ENCODE measurements around the gene GMCL1. TPM values are rescaled to one million over a fixed set of nuclear protein-coding genes. Genes with fewer than 3 reads are reported as not detected.

The GMCL1 gene
- total RNA-seq = 25.9 and 28.0 TPM in 2 replicates

DNA sequence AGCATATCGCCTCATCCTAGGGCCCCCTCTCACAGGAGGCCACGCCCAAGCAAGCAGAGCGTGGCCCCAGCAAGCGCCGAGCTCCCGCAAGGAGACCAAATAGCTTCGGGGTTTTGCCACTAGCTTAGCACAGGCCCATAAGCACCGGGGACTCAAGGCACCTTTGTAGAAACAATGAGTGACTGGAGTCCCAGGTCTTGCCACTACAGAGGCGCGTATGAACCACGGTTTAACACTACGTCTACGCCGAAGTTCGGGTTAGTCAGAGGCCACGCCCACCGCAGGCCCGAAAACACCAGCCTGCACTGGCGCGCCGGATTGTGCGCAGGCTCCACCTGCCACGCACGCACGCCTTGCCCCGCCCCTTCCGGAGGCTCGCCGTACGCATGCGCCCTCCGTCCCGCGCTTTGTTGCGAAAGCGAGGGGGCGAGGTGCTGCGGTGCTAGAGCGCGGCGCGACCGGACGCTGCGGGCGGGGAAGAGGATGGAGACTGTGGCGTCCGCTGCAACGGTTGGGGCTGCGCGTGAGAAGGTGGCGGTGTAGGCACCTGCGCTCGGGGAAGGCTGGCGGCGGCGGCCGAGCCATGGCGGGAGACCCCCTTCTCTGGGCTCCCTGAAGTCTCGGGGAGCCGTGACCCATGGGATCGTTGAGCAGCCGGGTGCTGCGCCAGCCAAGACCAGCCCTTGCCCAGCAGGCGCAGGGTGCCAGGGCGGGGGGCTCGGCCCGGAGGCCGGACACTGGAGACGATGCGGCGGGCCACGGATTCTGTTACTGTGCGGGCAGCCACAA is at the start of gene GMCL1:
TSS of gene GMCL1 (plus strand) at position 405 of the 789 bp plus-strand sequence. CDS start at position 638, 233 bp downstream.
- peaks cover 43% of the 10 kb centered on the region for H3K4me1 Mint-ChIP-seq
- H3K9me3 Mint-ChIP-seq = no peaks in the 10 kb centered on the region
- peak within 1 kb of the TSS; percentile 95 for H3K4me3 Mint-ChIP-seq
- peaks cover 22% of the 10 kb centered on the region for H3K36me3 Mint-ChIP-seq (ENCODE audit: low read depth)
- intact Hi-C loops (cut with micrococcal nuclease) = loop anchor here (1.0 to 5.0 kb wide), 8 partner anchors 59 to 442 kb away; partner anchors contain the start of genes C2orf42, GFPT1, NFU1 and PCBP1
- H3K27ac Mint-ChIP-seq = peak within 1 kb of the TSS; percentile 97
- H3K27me3 Mint-ChIP-seq = no peaks in the 10 kb centered on the region
- peak; percentile 100 for DNase-seq

DNA sequence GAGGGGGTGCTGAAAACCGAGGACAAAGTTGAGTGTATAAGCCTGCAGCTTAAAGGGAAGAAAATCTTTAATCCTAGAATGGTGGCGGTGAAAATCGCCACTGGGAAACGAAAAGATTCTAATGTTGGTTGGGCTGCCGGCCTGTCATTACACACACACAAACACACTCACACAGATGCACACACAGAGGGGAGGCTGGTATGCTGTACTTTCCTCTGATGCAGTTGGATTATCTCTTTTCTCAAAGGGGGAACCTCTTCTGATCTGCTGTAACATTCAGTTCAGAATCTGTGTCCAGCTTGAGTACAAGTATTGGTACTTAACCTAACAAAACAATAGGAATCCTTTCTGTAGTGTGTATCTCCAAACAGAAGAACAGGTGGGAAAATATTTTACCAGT is 48.5 kb upstream of the GMCL1 start:
- no peak overlapping the region for H3K4me3 Mint-ChIP-seq
- peaks cover 11% of the 10 kb centered on the region for H3K4me1 Mint-ChIP-seq
- intact Hi-C loops (cut with micrococcal nuclease) = no loop called here
- peaks cover 16% of the 10 kb centered on the region for H3K36me3 Mint-ChIP-seq (ENCODE audit: low read depth)
- no peaks in the 10 kb centered on the region for H3K27me3 Mint-ChIP-seq
- H3K27ac Mint-ChIP-seq = no peak overlapping the region
- DNase-seq = no peak
- H3K9me3 Mint-ChIP-seq = peaks cover 3% of the 10 kb centered on the region

GRCh38 chr2:69781321-69782248 is 47.9 kb upstream of the GMCL1 start:
- intact Hi-C loops (cut with micrococcal nuclease) = no loop called here
- Mint-ChIP-seq H3K27ac (no peak overlapping the region), H3K27me3 (no peaks in the 10 kb centered on the region)

GRCh38 chr2:69784228-69784627 is 45.2 kb upstream of the GMCL1 start:
- intact Hi-C loops (cut with micrococcal nuclease) = no loop called here
- DNase-seq = no peak
- Mint-ChIP-seq H3K27me3 (no peaks in the 10 kb centered on the region), H3K36me3 (ENCODE audit: low read depth) (peaks cover 27% of the 10 kb centered on the region), H3K4me1 (peaks cover 10% of the 10 kb centered on the region), H3K9me3 (no peaks in the 10 kb centered on the region), H3K27ac (no peak overlapping the region), H3K4me3 (no peak overlapping the region)

More at GRCh38 chr2:69781321-69782248, 47.9 kb upstream of the GMCL1 start:
- DNase-seq = no peak
- peaks cover 3% of the 10 kb centered on the region for H3K9me3 Mint-ChIP-seq
- H3K36me3 Mint-ChIP-seq (ENCODE audit: low read depth) = peaks cover 16% of the 10 kb centered on the region
- H3K4me1 Mint-ChIP-seq = peaks cover 9% of the 10 kb centered on the region
- no peak overlapping the region for H3K4me3 Mint-ChIP-seq

DNA sequence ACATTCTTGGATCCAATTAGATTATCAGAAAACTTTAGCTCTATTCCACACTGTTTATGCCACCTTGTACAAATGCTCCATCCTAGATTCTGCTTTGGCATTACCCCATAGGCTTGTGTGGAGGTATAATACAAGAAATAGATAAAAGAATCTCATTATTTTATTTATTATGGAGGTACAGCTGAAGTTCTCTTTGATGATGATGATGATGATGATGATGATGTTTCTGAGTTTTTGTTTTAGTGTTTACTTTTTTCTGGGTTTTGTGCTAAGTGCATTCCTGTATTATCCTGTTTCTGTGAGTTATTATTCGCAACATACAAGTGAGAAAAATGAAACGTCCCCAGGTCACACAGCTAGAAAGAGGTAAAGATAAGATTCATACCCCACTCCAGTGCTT is 44.1 kb upstream of the GMCL1 start:
- Mint-ChIP-seq H3K36me3 (ENCODE audit: low read depth) (peaks cover 36% of the 10 kb centered on the region), H3K9me3 (no peaks in the 10 kb centered on the region), H3K4me1 (peaks cover 12% of the 10 kb centered on the region), H3K27me3 (no peaks in the 10 kb centered on the region), H3K27ac (no peak overlapping the region), H3K4me3 (no peak overlapping the region)
- intact Hi-C loops (cut with micrococcal nuclease) = no loop called here
- no peak for DNase-seq

DNA sequence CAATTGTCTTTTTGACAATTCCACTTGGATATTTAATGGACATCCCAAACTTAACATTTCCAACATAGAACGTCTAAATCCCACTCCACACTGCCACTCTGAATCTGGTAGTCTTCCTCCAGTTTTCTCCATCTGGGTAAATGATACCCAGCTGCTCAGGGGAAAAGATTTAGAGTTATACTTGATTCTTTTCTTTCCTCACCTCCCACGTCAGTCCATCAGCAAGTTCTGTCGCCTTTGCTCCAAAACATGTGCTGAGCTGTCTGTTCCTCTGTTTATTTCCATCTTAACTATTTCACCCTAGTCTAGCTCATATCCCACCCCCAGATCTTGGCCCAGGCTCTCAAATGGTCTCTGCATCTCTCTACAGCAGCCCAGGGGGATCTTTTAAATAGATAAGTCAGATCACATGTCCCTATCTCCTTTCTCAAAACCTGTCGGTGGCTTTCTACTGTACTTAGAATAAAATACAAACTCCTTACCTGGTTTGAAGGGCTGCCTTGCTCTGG is 43.4 kb upstream of the GMCL1 start:
- H3K9me3 Mint-ChIP-seq = no peaks in the 10 kb centered on the region
- H3K36me3 Mint-ChIP-seq (ENCODE audit: low read depth) = peaks cover 36% of the 10 kb centered on the region
- H3K4me3 Mint-ChIP-seq = no peak overlapping the region
- intact Hi-C loops (cut with micrococcal nuclease) = no loop called here
- no peaks in the 10 kb centered on the region for H3K27me3 Mint-ChIP-seq
- peaks cover 12% of the 10 kb centered on the region for H3K4me1 Mint-ChIP-seq
- H3K27ac Mint-ChIP-seq = no peak overlapping the region
- DNase-seq = no peak

DNA sequence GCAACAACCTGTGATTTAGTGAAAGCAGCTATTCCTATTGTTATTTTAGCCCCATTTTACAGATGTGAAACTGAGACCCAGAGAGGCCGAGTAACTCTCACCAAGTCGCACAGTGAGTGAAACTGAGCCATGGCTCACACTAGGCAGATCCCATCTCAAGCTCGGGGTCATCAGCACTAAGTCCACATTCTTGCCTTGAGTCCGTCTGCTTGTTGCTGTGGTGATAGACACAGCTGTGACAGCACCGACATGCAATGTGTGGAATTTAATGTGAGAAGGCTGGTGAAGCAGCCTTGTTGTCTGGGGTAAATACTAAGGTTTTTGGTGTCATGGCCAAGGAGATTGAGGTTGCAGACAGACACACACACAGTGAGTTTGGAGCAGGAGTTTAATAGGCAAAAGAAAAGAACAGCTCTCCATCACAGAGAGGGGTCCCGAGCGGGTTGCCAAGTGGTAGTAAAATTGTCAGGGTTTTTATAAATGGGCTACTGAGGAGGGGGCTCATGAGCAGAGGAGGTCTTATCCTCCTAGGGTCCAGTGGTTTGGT is 40.2 kb upstream of the GMCL1 start:
- Mint-ChIP-seq H3K27me3 (no peaks in the 10 kb centered on the region), H3K36me3 (ENCODE audit: low read depth) (peaks cover 33% of the 10 kb centered on the region), H3K9me3 (no peaks in the 10 kb centered on the region), H3K4me1 (peaks cover 11% of the 10 kb centered on the region), H3K27ac (no peak overlapping the region), H3K4me3 (no peak overlapping the region)
- DNase-seq = no peak
- intact Hi-C loops (cut with micrococcal nuclease) = no loop called here

DNA sequence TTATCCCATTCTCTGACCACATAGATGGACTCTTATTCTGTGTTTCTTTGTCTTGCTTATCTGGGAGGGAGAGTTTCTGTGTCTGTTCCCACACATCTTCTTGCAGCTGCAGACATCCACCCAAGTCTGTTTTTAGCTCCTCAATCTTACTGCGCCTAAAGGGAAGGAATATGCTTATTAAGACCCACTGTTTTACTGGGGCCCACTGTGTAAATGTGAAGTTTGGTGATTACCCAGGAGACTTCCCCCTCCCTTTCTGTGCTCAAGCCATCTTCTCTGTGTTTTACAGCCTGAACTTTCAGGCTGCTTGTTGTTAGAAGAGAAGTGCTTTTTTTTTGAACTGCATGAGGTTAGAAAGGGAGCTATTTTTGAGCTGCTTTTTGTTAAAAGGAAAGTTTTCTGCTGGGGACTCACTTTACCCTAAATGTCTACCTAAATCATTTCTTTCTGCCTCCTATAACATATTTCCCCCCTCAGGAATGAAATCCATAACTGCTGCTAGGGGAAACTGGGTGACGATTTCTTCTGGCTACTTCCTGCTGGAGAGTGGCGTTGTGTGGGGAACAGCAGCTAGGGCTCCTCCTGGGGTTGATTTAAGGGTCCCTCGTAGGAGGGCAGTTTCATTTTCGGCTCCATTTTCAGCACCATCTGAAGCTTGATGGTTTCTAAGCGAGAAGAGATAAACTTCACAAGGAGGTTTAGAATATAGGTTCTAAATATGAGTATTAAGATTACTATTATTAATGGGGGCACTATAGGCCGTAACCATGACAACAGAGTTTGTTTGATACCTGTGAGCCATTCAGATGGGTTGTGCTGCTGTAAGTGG is 39.5 kb upstream of the GMCL1 start:
- peak overlapping the region; percentile 53 for H3K27ac Mint-ChIP-seq
- intact Hi-C loops (cut with micrococcal nuclease) = no loop called here
- no peaks in the 10 kb centered on the region for H3K9me3 Mint-ChIP-seq
- H3K27me3 Mint-ChIP-seq = no peaks in the 10 kb centered on the region
- H3K36me3 Mint-ChIP-seq (ENCODE audit: low read depth) = peaks cover 31% of the 10 kb centered on the region
- H3K4me3 Mint-ChIP-seq = peak overlapping the region; percentile 58
- H3K4me1 Mint-ChIP-seq = peaks cover 11% of the 10 kb centered on the region
- DNase-seq = no peak

GRCh38 chr2:69790601-69790959 is 38.9 kb upstream of the GMCL1 start:
- intact Hi-C loops (cut with micrococcal nuclease) = no loop called here

DNA sequence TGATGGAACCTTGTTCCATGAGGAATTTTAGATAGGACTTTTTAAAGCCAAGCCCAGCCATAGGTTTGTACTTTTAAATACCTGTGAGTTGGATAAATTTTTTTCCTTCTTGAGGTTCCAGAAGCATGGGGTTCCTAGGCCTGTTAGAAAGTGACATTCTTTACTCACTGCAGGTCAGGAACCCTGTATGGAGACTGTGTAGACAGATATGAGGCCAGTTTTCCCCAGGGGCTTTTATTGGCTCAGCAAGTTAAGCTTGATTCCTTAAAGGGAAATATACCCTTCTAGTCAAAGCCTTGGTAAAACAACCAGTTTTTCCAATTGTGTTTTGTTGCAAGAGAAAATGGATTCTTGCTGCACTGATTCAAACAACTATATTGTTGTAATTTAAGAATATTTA is 38.4 kb upstream of the GMCL1 start:
- H3K4me1 Mint-ChIP-seq = peaks cover 11% of the 10 kb centered on the region
- H3K4me3 Mint-ChIP-seq = no peak overlapping the region
- no peaks in the 10 kb centered on the region for H3K27me3 Mint-ChIP-seq
- DNase-seq = no peak
- H3K27ac Mint-ChIP-seq = no peak overlapping the region
- peaks cover 26% of the 10 kb centered on the region for H3K36me3 Mint-ChIP-seq (ENCODE audit: low read depth)
- H3K9me3 Mint-ChIP-seq = no peaks in the 10 kb centered on the region
- intact Hi-C loops (cut with micrococcal nuclease) = no loop called here

More at GRCh38 chr2:69790601-69790959, 38.9 kb upstream of the GMCL1 start:
- H3K9me3 Mint-ChIP-seq = no peaks in the 10 kb centered on the region
- no peaks in the 10 kb centered on the region for H3K27me3 Mint-ChIP-seq
- peaks cover 11% of the 10 kb centered on the region for H3K4me1 Mint-ChIP-seq
- H3K36me3 Mint-ChIP-seq (ENCODE audit: low read depth) = peaks cover 29% of the 10 kb centered on the region
- no peak for DNase-seq
- no peak overlapping the region for H3K4me3 Mint-ChIP-seq
- no peak overlapping the region for H3K27ac Mint-ChIP-seq

DNA sequence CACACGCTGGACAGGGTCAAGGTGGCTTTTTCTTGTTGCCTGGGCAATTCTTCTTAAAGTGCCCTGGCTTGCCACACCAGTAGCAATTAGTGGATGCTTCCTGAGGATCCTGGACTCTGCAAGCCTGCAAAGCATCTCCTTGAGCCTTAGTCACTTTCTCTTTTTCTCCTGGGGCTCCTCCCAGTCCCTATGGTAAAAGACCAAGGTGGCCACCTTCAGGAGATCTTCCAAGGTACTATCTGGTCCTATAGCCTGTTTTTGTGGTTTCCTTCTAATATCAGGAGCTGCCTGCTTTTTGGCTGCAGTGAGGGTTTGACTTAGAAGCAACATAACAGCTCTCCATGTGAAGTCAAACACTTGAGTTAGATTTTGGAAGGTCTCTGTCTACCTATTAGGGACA is 33.3 kb upstream of the GMCL1 start:
- Mint-ChIP-seq H3K36me3 (ENCODE audit: low read depth) (peaks cover 8% of the 10 kb centered on the region), H3K4me1 (peaks cover 17% of the 10 kb centered on the region), H3K27ac (no peak overlapping the region), H3K9me3 (no peaks in the 10 kb centered on the region), H3K4me3 (no peak overlapping the region), H3K27me3 (no peaks in the 10 kb centered on the region)
- intact Hi-C loops (cut with micrococcal nuclease) = no loop called here
- no peak for DNase-seq

- Mint-ChIP-seq H3K4me1 (peaks cover 20% of the 10 kb centered on the region), H3K27me3 (no peaks in the 10 kb centered on the region), H3K36me3 (ENCODE audit: low read depth) (peaks cover 11% of the 10 kb centered on the region), H3K4me3 (no peak overlapping the region), H3K9me3 (no peaks in the 10 kb centered on the region), H3K27ac (no peak overlapping the region)
- intact Hi-C loops (cut with micrococcal nuclease) = no loop called here
- DNase-seq = no peak
Measured at GRCh38 chr2:69797235-69797634, 32.2 kb upstream of the GMCL1 start.

DNA sequence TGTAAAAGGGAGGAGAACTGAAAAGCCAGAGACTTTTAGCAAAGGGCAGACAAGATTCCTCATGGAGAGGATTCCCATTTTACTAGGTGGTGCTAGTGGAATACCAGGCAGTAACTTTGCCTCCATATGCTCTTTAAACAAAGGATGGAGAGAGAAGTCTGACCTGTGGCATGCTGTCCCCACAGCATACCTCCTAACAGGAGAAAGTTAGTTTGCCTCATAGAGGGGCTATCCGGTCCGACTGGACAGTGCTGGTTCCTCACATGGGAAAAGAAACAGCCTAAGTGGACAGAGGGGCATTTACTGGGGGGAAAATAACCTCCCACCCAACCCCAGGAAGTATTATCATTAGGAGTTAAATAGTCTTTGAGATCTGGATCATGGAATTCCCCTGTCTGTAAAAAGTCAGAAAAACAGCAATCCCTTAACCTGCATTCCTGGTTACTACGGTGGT is 31.6 kb upstream of the GMCL1 start:
- no peak overlapping the region for H3K4me3 Mint-ChIP-seq
- intact Hi-C loops (cut with micrococcal nuclease) = no loop called here
- no peaks in the 10 kb centered on the region for H3K9me3 Mint-ChIP-seq
- peaks cover 20% of the 10 kb centered on the region for H3K4me1 Mint-ChIP-seq
- H3K27me3 Mint-ChIP-seq = no peaks in the 10 kb centered on the region
- DNase-seq = no peak
- H3K36me3 Mint-ChIP-seq (ENCODE audit: low read depth) = peaks cover 13% of the 10 kb centered on the region
- no peak overlapping the region for H3K27ac Mint-ChIP-seq

All from activated CD4-positive, alpha-beta T cell treated with anti-CD3 and anti-CD28 coated beads, Interleukin-2, amount 10 ng/mL, durations not matched to agents 24 days and 14 days (primary cell).